Ishikawa (cell line): ENCODE data around the gene CTTN.

Experiments used
- CEBPB ChIP-seq: IDR thresholded peaks from 2 replicates; pipeline ENCODE4 v1.6.1; 2012
- CREB1 ChIP-seq: IDR thresholded peaks from 2 replicates; pipeline ENCODE4 v1.6.1; 2012; ENCODE audit warnings: low read depth
- EGR1 ChIP-seq: IDR thresholded peaks from 2 replicates; pipeline ENCODE4 v1.6.1; 2012
- EP300 ChIP-seq: IDR thresholded peaks from 2 replicates; pipeline ENCODE4 v1.6.1; 2012; ENCODE audit warnings: borderline replicate concordance
- FOXM1 ChIP-seq: IDR thresholded peaks from 2 replicates; pipeline ENCODE4 v1.6.1; 2012; ENCODE audit warnings: low read depth, borderline replicate concordance
- MAX ChIP-seq: IDR thresholded peaks from 2 replicates; pipeline ENCODE4 v1.6.1; 2012
- NFIC ChIP-seq: IDR thresholded peaks from 2 replicates; pipeline ENCODE4 v1.6.1; 2012
- RAD21 ChIP-seq: IDR thresholded peaks from 2 replicates; pipeline ENCODE4 v1.6.1; 2012; ENCODE audit warnings: low read depth
- REST ChIP-seq: IDR thresholded peaks from 2 replicates; pipeline ENCODE4 v1.6.1; 2012; ENCODE audit warnings: low read depth, mild to moderate bottlenecking
- TAF1 ChIP-seq: IDR thresholded peaks from 2 replicates; pipeline ENCODE4 v1.6.1; 2012; ENCODE audit warnings: low read depth, mild to moderate bottlenecking
- TCF12 ChIP-seq: IDR thresholded peaks from 2 replicates; pipeline ENCODE4 v1.6.1; 2012; ENCODE audit warnings: low read depth
- TEAD4 ChIP-seq: IDR thresholded peaks from 2 replicates; pipeline ENCODE4 v1.6.1; 2012
- USF1 ChIP-seq: IDR thresholded peaks from 2 replicates; pipeline ENCODE4 v1.6.1; 2012
- YY1 ChIP-seq: IDR thresholded peaks from 2 replicates; pipeline ENCODE4 v1.6.1; 2012; ENCODE audit warnings: low read depth
- ZBTB7A ChIP-seq: IDR thresholded peaks from 2 replicates; pipeline ENCODE4 v1.6.1; 2012; ENCODE audit warnings: low read depth

The CTTN gene

GRCh38 chr11:70381350-70381749 lies 17.0 kb upstream of the CTTN start:
- TF ChIP-seq EGR1 (no peak), TEAD4 (no peak), YY1 (no peak), RAD21 (no peak), EP300 (no peak), ZBTB7A (no peak), USF1 (no peak), TAF1 (no peak), NFIC (no peak), FOXM1 (no peak), REST (no peak), CREB1 (no peak), CEBPB (no peak), TCF12 (no peak), MAX (no peak)

- TF ChIP-seq CEBPB: no peak
- no peak for TF ChIP-seq RAD21
- no peak for TF ChIP-seq EP300
- TF ChIP-seq TEAD4: no peak
- TF ChIP-seq EGR1: no peak
- no peak for TF ChIP-seq YY1
Observed at GRCh38 chr11:70381872-70382861, 16.2 kb upstream of the CTTN start.

GRCh38 chr11:70383664-70384565 lies 14.4 kb upstream of the CTTN start:
- TF ChIP-seq CEBPB (no peak), EGR1 (no peak), CREB1 (no peak)

- TF ChIP-seq CREB1 (no peak), CEBPB (no peak), EGR1 (no peak)
Observed at GRCh38 chr11:70384566-70385152, 13.7 kb upstream of the CTTN start.

GRCh38 chr11:70387564-70387963 lies 10.8 kb upstream of the CTTN start:
- TF ChIP-seq MAX (no peak), CREB1 (no peak), CEBPB (no peak), USF1 (no peak), TEAD4 (no peak), TAF1 (no peak), RAD21 (no peak), EP300 (no peak), FOXM1 (no peak), REST (no peak), TCF12 (no peak), ZBTB7A (no peak), YY1 (no peak), NFIC (no peak), EGR1 (no peak)
